ENCODE results near the gene SPRYD4.

Gene SPRYD4

GRCh38 chr12:56461235-56462159 lies 6.9 kb upstream of the SPRYD4 start:
- TF ChIP-seq GATA2 (IDR thresholded peaks at IDR 0.05; ENCODE audit: low read depth, low read length): no peak
- no peak for TF ChIP-seq GATA3 (IDR thresholded peaks at IDR 0.05; ENCODE audit: low read depth, low read length)

DNA sequence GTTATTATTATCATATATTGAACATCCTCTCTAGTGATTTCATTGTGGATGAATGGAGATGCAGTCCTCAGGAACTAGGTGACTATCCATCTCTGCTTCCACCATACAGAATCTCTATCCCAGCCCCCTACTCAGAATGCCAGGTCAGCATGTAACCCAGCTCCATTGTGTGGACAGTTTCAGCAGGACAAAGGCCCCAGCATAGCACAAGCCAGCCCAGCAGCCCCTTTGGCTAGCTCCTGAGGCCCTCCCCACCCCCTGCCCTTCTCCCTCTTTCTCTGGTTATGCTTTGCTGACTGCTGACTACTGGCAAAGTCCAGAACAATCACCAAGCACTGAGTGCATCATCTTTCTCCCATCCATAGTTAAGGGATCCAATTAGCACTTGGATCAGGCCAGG lies 5.8 kb upstream of the SPRYD4 start:
- TF ChIP-seq GATA3 (IDR thresholded peaks at IDR 0.05; ENCODE audit: low read depth, low read length) (no peak), GATA2 (IDR thresholded peaks at IDR 0.05; ENCODE audit: low read depth, low read length) (no peak)

GRCh38 chr12:56469007-56469930 lies 891 bp downstream of the SPRYD4 start:
- no peak for TF ChIP-seq GATA2 (IDR thresholded peaks at IDR 0.05; ENCODE audit: low read depth, low read length)
- no peak for TF ChIP-seq GATA3 (IDR thresholded peaks at IDR 0.05; ENCODE audit: low read depth, low read length)

- TF ChIP-seq GATA2 (IDR thresholded peaks at IDR 0.05; ENCODE audit: low read depth, low read length) (no peak), GATA3 (IDR thresholded peaks at IDR 0.05; ENCODE audit: low read depth, low read length) (no peak)
Observed at GRCh38 chr12:56474389-56474788, 6.0 kb downstream of the SPRYD4 start.

GRCh38 chr12:56476143-56476542 lies 7.8 kb downstream of the SPRYD4 start:
- no peak for TF ChIP-seq GATA2 (IDR thresholded peaks at IDR 0.05; ENCODE audit: low read depth, low read length)

GRCh38 chr12:56476972-56477432 lies 8.6 kb downstream of the SPRYD4 start:
- no peak for TF ChIP-seq GATA2 (IDR thresholded peaks at IDR 0.05; ENCODE audit: low read depth, low read length)
- TF ChIP-seq GATA3 (IDR thresholded peaks at IDR 0.05; ENCODE audit: low read depth, low read length): no peak

- TF ChIP-seq GATA3 (IDR thresholded peaks at IDR 0.05; ENCODE audit: low read depth, low read length): no peak
- TF ChIP-seq GATA2 (IDR thresholded peaks at IDR 0.05; ENCODE audit: low read depth, low read length): no peak
Observed at GRCh38 chr12:56477521-56478225, 9.3 kb downstream of the SPRYD4 start.

GRCh38 chr12:56479625-56480024 lies 11.2 kb downstream of the SPRYD4 start:
- no peak for TF ChIP-seq GATA3 (IDR thresholded peaks at IDR 0.05; ENCODE audit: low read depth, low read length)
- TF ChIP-seq GATA2 (IDR thresholded peaks at IDR 0.05; ENCODE audit: low read depth, low read length): no peak

- TF ChIP-seq GATA2 (IDR thresholded peaks at IDR 0.05; ENCODE audit: low read depth, low read length) (no peak), GATA3 (IDR thresholded peaks at IDR 0.05; ENCODE audit: low read depth, low read length) (no peak)
Observed at GRCh38 chr12:56484566-56484965, 16.2 kb downstream of the SPRYD4 start.

GRCh38 chr12:56486694-56487093 lies 18.3 kb downstream of the SPRYD4 start:
- TF ChIP-seq GATA2 (IDR thresholded peaks at IDR 0.05; ENCODE audit: low read depth, low read length) (no peak), GATA3 (IDR thresholded peaks at IDR 0.05; ENCODE audit: low read depth, low read length) (no peak)

GRCh38 chr12:56487448-56488040 lies 19.2 kb downstream of the SPRYD4 start:
- no peak for TF ChIP-seq GATA3 (IDR thresholded peaks at IDR 0.05; ENCODE audit: low read depth, low read length)

DNA sequence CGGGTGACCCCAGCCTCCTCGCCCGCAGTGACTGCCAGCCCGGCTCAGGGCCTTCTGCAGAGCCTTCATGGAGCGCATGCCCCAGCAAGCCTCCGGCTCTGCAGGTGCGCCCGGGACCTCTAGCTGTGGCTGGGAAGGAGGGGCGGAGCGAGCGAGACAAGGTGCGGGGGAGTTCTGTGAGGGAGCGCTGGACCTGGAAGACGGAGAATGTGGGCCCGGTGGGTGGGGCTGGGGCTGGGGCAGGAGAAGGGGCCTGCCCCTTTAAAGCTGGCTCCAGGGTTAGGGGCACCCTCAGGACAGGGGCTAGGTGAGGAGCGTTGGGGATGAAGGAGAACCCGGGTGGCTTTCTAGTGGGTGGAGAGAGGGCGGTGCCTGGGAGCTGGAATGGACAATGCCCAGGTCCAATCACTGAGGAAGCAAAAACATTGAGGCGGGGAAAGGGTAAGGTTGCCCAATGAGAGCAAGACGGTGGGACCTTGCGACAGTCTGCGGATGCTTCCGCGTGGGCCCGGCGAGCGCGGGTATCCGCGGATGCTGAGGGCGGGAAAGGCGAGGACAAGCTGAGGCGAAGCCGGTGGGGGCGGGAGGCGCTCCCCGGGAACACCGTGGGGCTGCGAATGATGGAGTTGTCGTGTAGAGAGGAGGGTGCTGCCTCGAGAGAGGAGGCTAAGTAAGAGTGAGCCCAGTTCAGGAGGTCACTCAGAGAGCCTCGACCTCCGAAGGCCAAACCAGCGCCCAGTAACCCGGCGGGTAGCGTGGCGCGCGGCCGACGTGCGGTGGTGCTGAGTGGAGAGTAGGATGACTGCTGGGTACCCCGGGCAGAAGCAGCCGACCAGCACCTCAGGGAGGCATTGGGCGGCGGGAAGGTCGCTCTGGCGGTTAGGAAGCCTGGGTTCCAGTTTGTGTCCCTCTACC lies 19.9 kb downstream of the SPRYD4 start, which contains the start of gene GLS2:
Gene GLS2, minus strand, starts transcription at position 121 of the 915 bp plus-strand sequence. Its CDS starts 43 bp downstream, at position 78.
- no peak for TF ChIP-seq GATA2 (IDR thresholded peaks at IDR 0.05; ENCODE audit: low read depth, low read length)
- TF ChIP-seq GATA3 (IDR thresholded peaks at IDR 0.05; ENCODE audit: low read depth, low read length): no peak
